H9 (cell line): ENCODE data around the gene SLC25A2. TPM values are rescaled to one million over a fixed set of nuclear protein-coding genes. Genes with fewer than 3 reads are reported as not detected.

Experiments
- DNase-seq: peaks from one replicate; pipeline ENCODE4 v3.0.0-alpha.2; 2017
- H2AFZ ChIP-seq: one replicate; pipeline ENCODE4 v1.6.1; 2013; ENCODE audit warnings: mild to moderate bottlenecking, low read length, control low read depth, moderate library complexity
- H2AK5ac ChIP-seq: 2 replicates; pipeline ENCODE4 v1.6.1; 2013; ENCODE audit warnings: low read length, control low read depth, mixed read lengths; ENCODE audit not compliant: insufficient read length
- H2BK120ac ChIP-seq: one replicate; pipeline ENCODE4 v1.6.1; 2013; ENCODE audit warnings: low read depth, mild to moderate bottlenecking, low read length, control low read depth, inconsistent platforms; ENCODE audit not compliant: poor library complexity, severe bottlenecking
- H2BK12ac ChIP-seq: 2 replicates; pipeline ENCODE4 v1.6.1; 2013; ENCODE audit warnings: low read length, control low read depth, mixed read lengths, low read depth; ENCODE audit not compliant: insufficient read length
- H2BK15ac ChIP-seq: 2 replicates; pipeline ENCODE4 v1.6.1; 2013; ENCODE audit warnings: low read depth, low read length, control low read depth
- H2BK20ac ChIP-seq: one replicate; pipeline ENCODE4 v1.6.1; 2013; ENCODE audit warnings: low read depth, mild to moderate bottlenecking, low read length, control low read depth, inconsistent platforms; ENCODE audit not compliant: poor library complexity, severe bottlenecking
- H2BK5ac ChIP-seq: 2 replicates; pipeline ENCODE4 v1.6.1; 2013; ENCODE audit warnings: low read length, control low read depth, mixed read lengths; ENCODE audit not compliant: insufficient read length
- H3K14ac ChIP-seq: 2 replicates; pipeline ENCODE4 v1.6.1; 2013; ENCODE audit warnings: low read length, control low read depth; ENCODE audit not compliant: insufficient read depth
- H3K18ac ChIP-seq: 2 replicates; pipeline ENCODE4 v1.6.1; 2013; ENCODE audit warnings: low read depth, mild to moderate bottlenecking, mixed read lengths, low read length, control low read depth; ENCODE audit not compliant: insufficient read length
- H3K23ac ChIP-seq: 2 replicates; pipeline ENCODE4 v1.6.1; 2013; ENCODE audit warnings: low read length, control low read depth, mixed read lengths, low read depth; ENCODE audit not compliant: insufficient read length
- H3K23me2 ChIP-seq: 2 replicates; pipeline ENCODE4 v1.6.1; 2013; ENCODE audit warnings: low read depth, mild to moderate bottlenecking, mixed read lengths, low read length, control low read depth; ENCODE audit not compliant: insufficient read length, poor library complexity, severe bottlenecking
- H3K27ac ChIP-seq: 2 replicates; pipeline ENCODE4 v1.5.1; 2013; ENCODE audit warnings: low read length, control low read depth, mixed read lengths, low read depth; ENCODE audit not compliant: insufficient read length
- H3K27me3 ChIP-seq: 2 replicates; pipeline ENCODE4 v1.6.1; 2013; ENCODE audit warnings: low read length, control low read depth, inconsistent platforms; ENCODE audit not compliant: insufficient read depth
- H3K4ac ChIP-seq: 2 replicates; pipeline ENCODE4 v1.6.1; 2013; ENCODE audit warnings: low read depth, mild to moderate bottlenecking, control low read depth, inconsistent platforms, low read length, moderate library complexity
- H3K4me1 ChIP-seq: 2 replicates; pipeline ENCODE4 v1.6.1; 2013; ENCODE audit warnings: low read length, control low read depth, inconsistent platforms; ENCODE audit not compliant: insufficient read depth
- H3K4me2 ChIP-seq: 2 replicates; pipeline ENCODE4 v1.6.1; 2013; ENCODE audit warnings: low read length, control low read depth, mixed read lengths; ENCODE audit not compliant: insufficient read length, insufficient read depth
- H3K56ac ChIP-seq: 2 replicates; pipeline ENCODE4 v1.6.1; 2013; ENCODE audit warnings: low read depth, mild to moderate bottlenecking, mixed read lengths, low read length, control low read depth; ENCODE audit not compliant: insufficient read length
- H3K79me1 ChIP-seq: 2 replicates; pipeline ENCODE4 v1.6.1; 2013; ENCODE audit warnings: low read depth, mild to moderate bottlenecking, moderate library complexity, low read length, control low read depth, inconsistent platforms; ENCODE audit not compliant: insufficient read depth, poor library complexity, severe bottlenecking
- H3K79me2 ChIP-seq: 2 replicates; pipeline ENCODE4 v1.6.1; 2013; ENCODE audit warnings: low read length, control low read depth, inconsistent platforms; ENCODE audit not compliant: insufficient read depth
- H3K9ac ChIP-seq: 2 replicates; pipeline ENCODE4 v1.6.1; 2013; ENCODE audit warnings: low read length, control low read depth, mixed read lengths; ENCODE audit not compliant: insufficient read length; ENCODE audit errors: extremely low read depth
- H3K9me3 ChIP-seq: one replicate; pipeline ENCODE4 v1.6.1; 2013; ENCODE audit warnings: low read depth, low read length, inconsistent platforms; ENCODE audit not compliant: control insufficient read depth
- H3T11ph ChIP-seq: one replicate; pipeline ENCODE4 v1.6.1; 2013; ENCODE audit warnings: mild to moderate bottlenecking, low read length, control low read depth, inconsistent platforms
- H4K20me1 ChIP-seq: one replicate; pipeline ENCODE4 v1.6.1; 2013; ENCODE audit not compliant: control insufficient read depth, insufficient read length, insufficient read depth
- H4K5ac ChIP-seq: 2 replicates; pipeline ENCODE4 v1.6.1; 2013; ENCODE audit warnings: low read depth, mild to moderate bottlenecking, mixed read lengths, low read length, control low read depth; ENCODE audit not compliant: insufficient read length
- H4K8ac ChIP-seq: replicated peaks from 2 replicates; pipeline ENCODE4 v1.6.1; 2013; ENCODE audit warnings: low read length, control low read depth, mixed read lengths, low read depth; ENCODE audit not compliant: insufficient read length
- H4K91ac ChIP-seq: 2 replicates; pipeline ENCODE4 v1.6.1; 2013; ENCODE audit warnings: low read depth, mild to moderate bottlenecking, moderate library complexity, mixed read lengths, low read length, control low read depth; ENCODE audit not compliant: insufficient read length
- H3K27ac Mint-ChIP-seq, 3 experiments: 2 replicates in 2 of 3; 3 replicates in 1 of 3; pipeline ENCODE4 v1.8.0; 2020 to 2021; ENCODE audit warnings: mixed read lengths in 3 of 3, mild to moderate bottlenecking in 1 of 3, moderate library complexity in 1 of 3
- H3K27me3 Mint-ChIP-seq: 2 replicates; pipeline ENCODE4 v1.8.0; 2021; ENCODE audit warnings: low read depth, mild to moderate bottlenecking, moderate library complexity, mixed read lengths
- H3K36me3 Mint-ChIP-seq, 3 experiments: 2 replicates in 2 of 3; 3 replicates in 1 of 3; pipeline ENCODE4 v1.8.0; 2020 to 2021; ENCODE audit warnings: low read depth in 3 of 3, mixed read lengths in 3 of 3; ENCODE audit not compliant: insufficient read depth in 1 of 3
- H3K4me1 Mint-ChIP-seq, 2 experiments: 2 replicates each; pipeline ENCODE4 v1.8.0; 2020; ENCODE audit warnings: mixed read lengths in 2 of 2
- H3K4me3 Mint-ChIP-seq, 2 experiments: 2 replicates in 1 of 2; 3 replicates in 1 of 2; pipeline ENCODE4 v1.8.0; 2020 to 2021; ENCODE audit warnings: mild to moderate bottlenecking in 2 of 2, mixed read lengths in 2 of 2, moderate library complexity in 1 of 2
- H3K9me3 Mint-ChIP-seq, 2 experiments: 2 replicates in 1 of 2; 3 replicates in 1 of 2; pipeline ENCODE4 v1.8.0; 2020; ENCODE audit warnings: mild to moderate bottlenecking in 2 of 2, mixed read lengths in 2 of 2, moderate library complexity in 1 of 2
- WGBS: extraction: QIAGEN DNeasy Blood & Tissue Kit; methylation state at CpG from one replicate; pipeline ENCODE4 v1.1.7; 2013; ENCODE audit warnings: missing lambda C conversion rate, low lambda C conversion rate, mixed read lengths; ENCODE audit not compliant: insufficient read length; ENCODE audit errors: extremely low coverage; 5-methylcytosine and 5-hydroxymethylcytosine counted together
- total RNA-seq: library from RNA; stranded (reverse); gene quantifications from 2 replicates; pipeline ENCODE4 v1.2.1, GENCODE V29; 2021
- TF ChIP-seq, protein P1 (sequence below): fragments of 200-600 bp; sonication (generic); conservative IDR thresholded peaks from 3 replicates; pipeline ENCODE4 v1.8.0; 2021; ENCODE audit warnings: antibody characterized with exemption, mild to moderate bottlenecking

The SLC25A2 gene
- total RNA-seq, 1 experiment from 2014 or later = not detected

- H3K9me3 Mint-ChIP-seq = peaks cover 88 to 98% of the 10 kb centered on the region in 2 experiments
- Histone ChIP-seq H4K91ac (no peak overlapping the region), H2AFZ (no peak overlapping the region), H2BK12ac (no peak overlapping the region), H3K79me2 (no peaks in the 10 kb centered on the region), H2BK20ac (no peak overlapping the region), H3K23ac (no peak overlapping the region), H3K4me2 (no peak overlapping the region), H3K9ac (no peak overlapping the region), H3K27me3 (no peaks in the 10 kb centered on the region), H4K20me1 (no peaks in the 10 kb centered on the region), H3K79me1 (no peaks in the 10 kb centered on the region), H3K27ac (no peak overlapping the region), H3T11ph (no peak overlapping the region), H4K8ac (no peak overlapping the region), H3K56ac (no peak overlapping the region), H2BK15ac (no peak overlapping the region), H3K18ac (no peak overlapping the region), H2AK5ac (no peak overlapping the region), H4K5ac (no peak overlapping the region), H3K4me1 (no peaks in the 10 kb centered on the region), H2BK120ac (no peak overlapping the region), H2BK5ac (no peak overlapping the region), H3K4ac (no peak overlapping the region), H3K9me3 (peaks cover 67% of the 10 kb centered on the region), H3K14ac (no peak overlapping the region), H3K23me2 (no peaks in the 10 kb centered on the region)
- no peaks in the 10 kb centered on the region for H3K4me1 Mint-ChIP-seq
- peaks cover 1% of the 10 kb centered on the region; the same call in 1 of the 2 replicates for H3K27me3 Mint-ChIP-seq
- no peak overlapping the region for H3K27ac Mint-ChIP-seq
- H3K36me3 Mint-ChIP-seq = peaks cover 15 to 66% (median 47%) of the 10 kb centered on the region in 3 experiments
- no peak for DNase-seq
- H3K4me3 Mint-ChIP-seq = no peak overlapping the region
- TF ChIP-seq, protein P1, sequence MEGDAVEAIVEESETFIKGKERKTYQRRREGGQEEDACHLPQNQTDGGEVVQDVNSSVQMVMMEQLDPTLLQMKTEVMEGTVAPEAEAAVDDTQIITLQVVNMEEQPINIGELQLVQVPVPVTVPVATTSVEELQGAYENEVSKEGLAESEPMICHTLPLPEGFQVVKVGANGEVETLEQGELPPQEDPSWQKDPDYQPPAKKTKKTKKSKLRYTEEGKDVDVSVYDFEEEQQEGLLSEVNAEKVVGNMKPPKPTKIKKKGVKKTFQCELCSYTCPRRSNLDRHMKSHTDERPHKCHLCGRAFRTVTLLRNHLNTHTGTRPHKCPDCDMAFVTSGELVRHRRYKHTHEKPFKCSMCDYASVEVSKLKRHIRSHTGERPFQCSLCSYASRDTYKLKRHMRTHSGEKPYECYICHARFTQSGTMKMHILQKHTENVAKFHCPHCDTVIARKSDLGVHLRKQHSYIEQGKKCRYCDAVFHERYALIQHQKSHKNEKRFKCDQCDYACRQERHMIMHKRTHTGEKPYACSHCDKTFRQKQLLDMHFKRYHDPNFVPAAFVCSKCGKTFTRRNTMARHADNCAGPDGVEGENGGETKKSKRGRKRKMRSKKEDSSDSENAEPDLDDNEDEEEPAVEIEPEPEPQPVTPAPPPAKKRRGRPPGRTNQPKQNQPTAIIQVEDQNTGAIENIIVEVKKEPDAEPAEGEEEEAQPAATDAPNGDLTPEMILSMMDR = no peak
- WGBS = no CpG with 5 or more reads among the region's 1 CpG
Measured at GRCh38 chr5:141261238-141261546, 42.7 kb downstream of the SLC25A2 start.
